GM19463 (cell line): Measurements from ENCODE around the gene DMRTA2.

ENCODE experiments used
- ATAC-seq: cut with Tn5 transposase; IDR thresholded peaks from one replicate; pipeline ENCODE4 v1.9.1; 2021; ENCODE audit warnings: mild to moderate bottlenecking, moderate library complexity; ENCODE audit not compliant: unreplicated experiment

Gene DMRTA2

GRCh38 chr1:50422946-50423669 is at the start of gene DMRTA2:
Gene DMRTA2 (minus strand): TSS chr1:50423443. CDS start chr1:50421536, 1,907 bp downstream.
- no peak for ATAC-seq

- ATAC-seq, result no peak
Observed at GRCh38 chr1:50471967-50472366, 48.7 kb upstream of the DMRTA2 start.

GRCh38 chr1:50462964-50463363 is 39.7 kb upstream of the DMRTA2 start:
- no peak for ATAC-seq

- no peak for ATAC-seq
Observed at GRCh38 chr1:50458507-50458906, 35.3 kb upstream of the DMRTA2 start.

- no peak for ATAC-seq
Observed at GRCh38 chr1:50454911-50455310, 31.7 kb upstream of the DMRTA2 start.

- ATAC-seq, result no peak
Observed at GRCh38 chr1:50453266-50453665, 30.0 kb upstream of the DMRTA2 start.

- ATAC-seq, result no peak
Observed at GRCh38 chr1:50452700-50453099, 29.5 kb upstream of the DMRTA2 start.

- no peak for ATAC-seq
Observed at GRCh38 chr1:50450861-50451653, 27.8 kb upstream of the DMRTA2 start.

- no peak for ATAC-seq
Observed at GRCh38 chr1:50447961-50448360, 24.7 kb upstream of the DMRTA2 start.

- no peak for ATAC-seq
Observed at GRCh38 chr1:50441183-50441582, 17.9 kb upstream of the DMRTA2 start.

GRCh38 chr1:50438945-50439344 is 15.7 kb upstream of the DMRTA2 start:
- no peak for ATAC-seq

GRCh38 chr1:50436489-50436888 is 13.2 kb upstream of the DMRTA2 start:
- ATAC-seq, result no peak

GRCh38 chr1:50430010-50430405 is 6.8 kb upstream of the DMRTA2 start:
- no peak for ATAC-seq

- no peak for ATAC-seq
Observed at GRCh38 chr1:50427818-50428779, 4.9 kb upstream of the DMRTA2 start.

- no peak for ATAC-seq
Observed at GRCh38 chr1:50427086-50427817, 4.0 kb upstream of the DMRTA2 start.

- ATAC-seq, result no peak
Observed at GRCh38 chr1:50426702-50427085, 3.5 kb upstream of the DMRTA2 start.

GRCh38 chr1:50426108-50426700 is 3.0 kb upstream of the DMRTA2 start:
- no peak for ATAC-seq

- no peak for ATAC-seq
Observed at GRCh38 chr1:50425376-50426107, 2.3 kb upstream of the DMRTA2 start.

GRCh38 chr1:50424884-50425375 is 1.7 kb upstream of the DMRTA2 start:
- ATAC-seq, result no peak
